ENCODE data around the gene ADAM19. TPM values are rescaled to one million over a fixed set of nuclear protein-coding genes. Genes with fewer than 3 reads are reported as not detected.

The ADAM19 gene
- total RNA-seq, 1 experiment from 2014 or later: 62.9 TPM

GRCh38 chr5:157544623-157544989 lies 31.0 kb downstream of the ADAM19 start:
- BruUV-seq (replicated peaks): no TSS peak
- POLR2A ChIA-PET: no interaction called here

GRCh38 chr5:157543825-157544622 lies 31.6 kb downstream of the ADAM19 start:
- Histone ChIP-seq H3K27me3 (replicated peaks; ENCODE audit: control insufficient read depth, insufficient read depth, low read length) (no peaks in the 10 kb centered on the region), H3K9me3 (no peaks in the 10 kb centered on the region), H3K4me3 (ENCODE audit: low read depth, low read length) (no peak overlapping the region), H3K36me3 (ENCODE audit: control insufficient read depth, insufficient read depth, low read length) (no peaks in the 10 kb centered on the region), H3K4me1 (peaks cover 58% of the 10 kb centered on the region)
- no peak overlapping the region for H3K4me3 Mint-ChIP-seq (ENCODE audit: unreplicated experiment)
- intact Hi-C loops (cut with micrococcal nuclease; ENCODE audit: unreplicated experiment): no loop called here
- H3K36me3 Mint-ChIP-seq (ENCODE audit: insufficient read depth, unreplicated experiment): peaks cover 20% of the 10 kb centered on the region
- H3K27me3 Mint-ChIP-seq (ENCODE audit: insufficient read depth, unreplicated experiment): no peaks in the 10 kb centered on the region
- peaks cover 11% of the 10 kb centered on the region for H3K9me3 Mint-ChIP-seq (ENCODE audit: unreplicated experiment)
- H3K27ac Mint-ChIP-seq (ENCODE audit: unreplicated experiment): no peak overlapping the region
- no TSS peak for BruUV-seq (replicated peaks)
- ChIA-PET CTCF (interaction anchor here (1.0 kb wide), 1 partner anchor 107 kb away, joined by 3 read pairs; no protein-coding TSS in a partner anchor), POLR2A (no interaction called here)
- peaks cover 64% of the 10 kb centered on the region for H3K4me1 Mint-ChIP-seq (ENCODE audit: low read depth, unreplicated experiment)
- no peak for DNase-seq
- TF ChIP-seq, protein P1, sequence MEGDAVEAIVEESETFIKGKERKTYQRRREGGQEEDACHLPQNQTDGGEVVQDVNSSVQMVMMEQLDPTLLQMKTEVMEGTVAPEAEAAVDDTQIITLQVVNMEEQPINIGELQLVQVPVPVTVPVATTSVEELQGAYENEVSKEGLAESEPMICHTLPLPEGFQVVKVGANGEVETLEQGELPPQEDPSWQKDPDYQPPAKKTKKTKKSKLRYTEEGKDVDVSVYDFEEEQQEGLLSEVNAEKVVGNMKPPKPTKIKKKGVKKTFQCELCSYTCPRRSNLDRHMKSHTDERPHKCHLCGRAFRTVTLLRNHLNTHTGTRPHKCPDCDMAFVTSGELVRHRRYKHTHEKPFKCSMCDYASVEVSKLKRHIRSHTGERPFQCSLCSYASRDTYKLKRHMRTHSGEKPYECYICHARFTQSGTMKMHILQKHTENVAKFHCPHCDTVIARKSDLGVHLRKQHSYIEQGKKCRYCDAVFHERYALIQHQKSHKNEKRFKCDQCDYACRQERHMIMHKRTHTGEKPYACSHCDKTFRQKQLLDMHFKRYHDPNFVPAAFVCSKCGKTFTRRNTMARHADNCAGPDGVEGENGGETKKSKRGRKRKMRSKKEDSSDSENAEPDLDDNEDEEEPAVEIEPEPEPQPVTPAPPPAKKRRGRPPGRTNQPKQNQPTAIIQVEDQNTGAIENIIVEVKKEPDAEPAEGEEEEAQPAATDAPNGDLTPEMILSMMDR (IDR thresholded peaks at IDR 0.05; ENCODE audit: insufficient read depth in 1 of 2, low read depth in 1 of 2, low read length in 1 of 2, severe bottlenecking in 1 of 2, unreplicated experiment in 1 of 2): no peak

More at GRCh38 chr5:157544623-157544989, 31.0 kb downstream of the ADAM19 start:
- H3K36me3 Mint-ChIP-seq (ENCODE audit: insufficient read depth, unreplicated experiment): peaks cover 23% of the 10 kb centered on the region
- H3K4me3 Mint-ChIP-seq (ENCODE audit: unreplicated experiment): no peak overlapping the region
- Histone ChIP-seq H3K4me1 (peaks cover 62% of the 10 kb centered on the region), H3K36me3 (ENCODE audit: control insufficient read depth, insufficient read depth, low read length) (no peaks in the 10 kb centered on the region), H3K4me3 (ENCODE audit: low read depth, low read length) (no peak overlapping the region), H3K9me3 (no peaks in the 10 kb centered on the region), H3K27me3 (replicated peaks; ENCODE audit: control insufficient read depth, insufficient read depth, low read length) (no peaks in the 10 kb centered on the region)
- no peak overlapping the region for H3K27ac Mint-ChIP-seq (ENCODE audit: unreplicated experiment)
- H3K9me3 Mint-ChIP-seq (ENCODE audit: unreplicated experiment): peaks cover 11% of the 10 kb centered on the region
- DNase-seq: no peak
- TF ChIP-seq, protein P1 (IDR thresholded peaks at IDR 0.05; ENCODE audit: insufficient read depth in 1 of 2, low read depth in 1 of 2, low read length in 1 of 2, severe bottlenecking in 1 of 2, unreplicated experiment in 1 of 2): no peak
- H3K4me1 Mint-ChIP-seq (ENCODE audit: low read depth, unreplicated experiment): peaks cover 70% of the 10 kb centered on the region
- no peaks in the 10 kb centered on the region for H3K27me3 Mint-ChIP-seq (ENCODE audit: insufficient read depth, unreplicated experiment)
- CTCF ChIA-PET: no interaction called here
- intact Hi-C loops (cut with micrococcal nuclease; ENCODE audit: unreplicated experiment): no loop called here

DNA sequence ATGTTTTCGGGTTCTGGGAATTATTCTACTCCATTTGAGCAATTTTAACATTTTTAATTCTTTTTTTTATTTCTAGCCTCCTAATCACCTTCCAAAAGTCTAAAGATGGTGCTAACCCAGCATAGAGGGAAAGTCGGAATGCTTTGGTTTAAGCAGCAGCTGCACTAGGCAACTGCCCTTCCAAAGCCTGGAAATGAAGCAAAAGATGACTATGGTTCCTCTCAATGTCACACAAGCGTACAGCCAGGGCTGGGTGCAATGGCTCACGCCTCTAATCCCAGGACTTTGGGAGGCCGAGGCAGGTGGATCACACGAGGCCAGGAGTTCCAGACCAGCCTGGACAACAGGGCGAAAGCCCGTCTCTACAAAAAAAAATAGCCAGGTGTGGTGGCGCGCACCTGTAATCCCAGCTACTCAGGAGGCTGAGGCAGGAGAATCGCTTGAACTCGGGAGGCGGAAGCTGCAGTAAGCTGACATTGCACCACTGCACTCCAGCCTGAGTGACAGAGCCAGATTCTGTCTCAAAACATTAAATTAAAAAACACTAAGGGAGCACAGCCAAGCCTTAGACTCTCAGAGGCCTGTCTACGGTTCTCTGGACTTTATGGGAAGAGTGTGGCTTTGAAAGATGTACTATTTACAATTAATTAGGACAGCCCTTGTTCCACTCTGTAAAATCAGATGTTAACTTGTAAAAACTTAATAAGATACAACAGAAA lies 33.1 kb downstream of the ADAM19 start:
- no TSS peak for BruUV-seq (replicated peaks)
- intact Hi-C loops (cut with micrococcal nuclease; ENCODE audit: unreplicated experiment): no loop called here
- CTCF ChIA-PET: no interaction called here
- Histone ChIP-seq H3K4me3 (ENCODE audit: low read depth, low read length) (no peak overlapping the region), H3K4me1 (peaks cover 42% of the 10 kb centered on the region), H3K27me3 (replicated peaks; ENCODE audit: control insufficient read depth, insufficient read depth, low read length) (no peaks in the 10 kb centered on the region), H3K9me3 (no peaks in the 10 kb centered on the region), H3K36me3 (ENCODE audit: control insufficient read depth, insufficient read depth, low read length) (no peaks in the 10 kb centered on the region)
- POLR2A ChIA-PET: no interaction called here
- no peak overlapping the region for H3K27ac Mint-ChIP-seq (ENCODE audit: unreplicated experiment)
- no peaks in the 10 kb centered on the region for H3K27me3 Mint-ChIP-seq (ENCODE audit: insufficient read depth, unreplicated experiment)
- peaks cover 2% of the 10 kb centered on the region for H3K9me3 Mint-ChIP-seq (ENCODE audit: unreplicated experiment)
- no peak overlapping the region for H3K4me3 Mint-ChIP-seq (ENCODE audit: unreplicated experiment)
- TF ChIP-seq, protein P1 (IDR thresholded peaks at IDR 0.05; ENCODE audit: insufficient read depth in 1 of 2, low read depth in 1 of 2, low read length in 1 of 2, severe bottlenecking in 1 of 2, unreplicated experiment in 1 of 2): no peak
- peaks cover 49% of the 10 kb centered on the region for H3K4me1 Mint-ChIP-seq (ENCODE audit: low read depth, unreplicated experiment)
- DNase-seq: no peak
- H3K36me3 Mint-ChIP-seq (ENCODE audit: insufficient read depth, unreplicated experiment): peaks cover 11% of the 10 kb centered on the region

Measured in Caco-2 (cell line).